ENCODE data around the gene MYBL2.
A peak's percentile ranks its signal among the peaks of the same experiment; 100 is the strongest.

MYBL2 gene

GRCh38 chr20:43723735-43724134 is 56.8 kb downstream of the MYBL2 start:
- DNase-seq (ENCODE audit: low read depth), result no peak

- no peak for DNase-seq (ENCODE audit: low read depth)
Observed at GRCh38 chr20:43724383-43724782, 57.5 kb downstream of the MYBL2 start.

- no peak for DNase-seq (ENCODE audit: low read depth)
Observed at GRCh38 chr20:43725666-43726065, 58.8 kb downstream of the MYBL2 start.

- no peak for DNase-seq (ENCODE audit: low read depth)
Observed at GRCh38 chr20:43726333-43726732, 59.4 kb downstream of the MYBL2 start.

GRCh38 chr20:43726811-43727338 is 60.0 kb downstream of the MYBL2 start, which contains the start of gene GTSF1L:
Gene GTSF1L (minus strand): TSS chr20:43727002. CDS start chr20:43726694, 308 bp downstream.
- DNase-seq (ENCODE audit: low read depth), result no peak

GRCh38 chr20:43727980-43728590 is 61.2 kb downstream of the MYBL2 start:
- DNase-seq (ENCODE audit: low read depth), result peak; percentile 15

- DNase-seq (ENCODE audit: low read depth), result no peak
Observed at GRCh38 chr20:43728686-43729255, 61.9 kb downstream of the MYBL2 start.

GRCh38 chr20:43731469-43731868 is 64.6 kb downstream of the MYBL2 start:
- DNase-seq (ENCODE audit: low read depth), result peak; percentile 69

- no peak for DNase-seq (ENCODE audit: low read depth)
Observed at GRCh38 chr20:43731927-43732326, 65.0 kb downstream of the MYBL2 start.

- DNase-seq (ENCODE audit: low read depth), result peak; percentile 25
Observed at GRCh38 chr20:43736588-43737158, 69.8 kb downstream of the MYBL2 start.

- no peak for DNase-seq (ENCODE audit: low read depth)
Observed at GRCh38 chr20:43737925-43738324, 71.0 kb downstream of the MYBL2 start.

- no peak for DNase-seq (ENCODE audit: low read depth)
Observed at GRCh38 chr20:43739148-43739749, 72.3 kb downstream of the MYBL2 start.

GRCh38 chr20:43740642-43741041 is 73.7 kb downstream of the MYBL2 start:
- DNase-seq (ENCODE audit: low read depth), result no peak

GRCh38 chr20:43744151-43744611 is 77.3 kb downstream of the MYBL2 start:
- DNase-seq (ENCODE audit: low read depth), result peak; percentile 30

GRCh38 chr20:43744966-43745730 is 78.2 kb downstream of the MYBL2 start:
- DNase-seq (ENCODE audit: low read depth), result peak; percentile 19

GRCh38 chr20:43746344-43747137 is 79.6 kb downstream of the MYBL2 start:
- DNase-seq (ENCODE audit: low read depth), result no peak

- peak; percentile 25 for DNase-seq (ENCODE audit: low read depth)
Observed at GRCh38 chr20:43748274-43748673, 81.4 kb downstream of the MYBL2 start.

- DNase-seq (ENCODE audit: low read depth), result peak; percentile 71
Observed at GRCh38 chr20:43749734-43750294, 82.9 kb downstream of the MYBL2 start.

- DNase-seq (ENCODE audit: low read depth), result no peak
Observed at GRCh38 chr20:43750774-43751166, 83.9 kb downstream of the MYBL2 start.

- DNase-seq (ENCODE audit: low read depth), result peak; percentile 84
Observed at GRCh38 chr20:43751167-43752050, 84.5 kb downstream of the MYBL2 start.

All from EH (cell line).